ENCODE measurements around the gene LYZL2.
"Not testable (repeated sequence)": the region's sequence is repeated elsewhere in the genome, so short reads cannot be mapped to it uniquely, and the experiment has no call there.

The LYZL2 gene

GRCh38 chr10:30594077-30594476, 35.5 kb downstream of the LYZL2 start:
- no peak for DNase-seq (ENCODE audit: low read depth)

DNA sequence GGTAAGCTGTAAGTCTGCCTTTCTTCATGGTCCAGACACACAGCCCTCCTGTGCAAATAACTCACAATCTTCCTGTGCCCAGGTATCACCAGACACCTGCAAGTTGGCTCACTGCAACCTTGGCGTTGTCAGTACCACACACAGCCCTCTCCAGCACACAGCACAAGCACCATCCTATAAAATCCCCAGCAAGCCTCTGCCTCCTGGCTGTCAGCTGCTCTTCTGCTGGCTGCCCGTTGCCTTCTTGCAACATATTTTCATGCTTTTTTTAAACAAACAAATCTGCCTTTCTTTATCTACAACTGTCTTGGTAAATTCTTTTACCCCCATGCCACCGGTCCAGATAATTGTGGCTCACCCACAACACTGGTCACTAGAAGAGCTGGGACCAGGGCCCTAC, 36.8 kb downstream of the LYZL2 start:
- not testable (repeated sequence) for DNase-seq (ENCODE audit: low read depth)

DNA sequence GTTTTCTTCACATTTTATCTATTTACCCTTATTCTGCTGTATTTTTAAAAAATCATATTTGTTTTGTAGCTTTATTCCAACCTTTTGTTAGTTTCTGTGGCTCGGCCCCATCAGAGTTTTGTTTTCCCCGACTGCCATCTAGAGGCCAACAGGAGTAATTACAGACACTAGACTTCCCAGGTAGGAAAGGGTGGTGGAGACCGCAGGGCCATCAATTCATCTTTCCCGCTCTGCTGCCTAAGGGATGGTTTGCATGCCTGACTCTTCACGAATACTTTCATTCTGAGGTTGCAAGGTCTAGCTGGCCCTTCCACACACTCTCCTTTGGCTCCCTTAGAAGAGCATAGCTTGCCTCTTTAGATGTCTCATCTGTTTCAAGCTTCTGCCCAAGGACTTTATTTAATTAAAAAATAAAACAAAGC, 38.3 kb downstream of the LYZL2 start:
- DNase-seq (ENCODE audit: low read depth), result no peak

- DNase-seq (ENCODE audit: low read depth), result no peak
Measured at GRCh38 chr10:30589441-30589840, 40.1 kb downstream of the LYZL2 start.

- DNase-seq (ENCODE audit: low read depth), result no peak
Measured at GRCh38 chr10:30587522-30588031, 42.0 kb downstream of the LYZL2 start.

GRCh38 chr10:30586828-30587227, 42.7 kb downstream of the LYZL2 start:
- no peak for DNase-seq (ENCODE audit: low read depth)

GRCh38 chr10:30583778-30584415, 45.7 kb downstream of the LYZL2 start:
- DNase-seq (ENCODE audit: low read depth), result no peak

- DNase-seq (ENCODE audit: low read depth), result no peak
Measured at GRCh38 chr10:30581779-30582380, 47.7 kb downstream of the LYZL2 start.

- DNase-seq (ENCODE audit: low read depth), result no peak
Measured at GRCh38 chr10:30580676-30581075, 48.9 kb downstream of the LYZL2 start.

- no peak for DNase-seq (ENCODE audit: low read depth)
Measured at GRCh38 chr10:30580241-30580640, 49.3 kb downstream of the LYZL2 start.

DNA sequence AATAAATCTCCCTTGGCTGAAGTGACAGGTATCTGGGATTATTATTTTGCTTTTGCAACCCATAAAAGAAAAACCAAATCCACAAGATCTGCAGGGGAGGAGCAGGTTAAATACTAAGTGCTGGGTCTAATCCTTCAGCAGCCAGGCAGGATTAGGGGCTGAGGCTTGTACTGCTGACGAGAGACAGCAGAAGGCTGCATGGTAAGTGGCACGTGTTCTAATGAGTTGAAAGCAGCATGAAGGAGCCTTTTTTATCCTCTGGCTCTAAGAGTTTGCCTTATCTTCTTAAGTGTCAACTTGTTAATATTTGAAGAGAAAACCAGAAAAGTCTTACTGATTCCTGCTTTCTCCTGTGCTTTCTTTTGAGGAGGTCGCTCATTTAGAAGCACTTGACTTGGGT, 50.0 kb downstream of the LYZL2 start:
- DNase-seq (ENCODE audit: low read depth), result no peak

GRCh38 chr10:30577048-30577447, 52.5 kb downstream of the LYZL2 start:
- DNase-seq (ENCODE audit: low read depth), result no peak

GRCh38 chr10:30576641-30577040, 52.9 kb downstream of the LYZL2 start:
- no peak for DNase-seq (ENCODE audit: low read depth)

GRCh38 chr10:30574432-30574796, 55.1 kb downstream of the LYZL2 start:
- no peak for DNase-seq (ENCODE audit: low read depth)

DNA sequence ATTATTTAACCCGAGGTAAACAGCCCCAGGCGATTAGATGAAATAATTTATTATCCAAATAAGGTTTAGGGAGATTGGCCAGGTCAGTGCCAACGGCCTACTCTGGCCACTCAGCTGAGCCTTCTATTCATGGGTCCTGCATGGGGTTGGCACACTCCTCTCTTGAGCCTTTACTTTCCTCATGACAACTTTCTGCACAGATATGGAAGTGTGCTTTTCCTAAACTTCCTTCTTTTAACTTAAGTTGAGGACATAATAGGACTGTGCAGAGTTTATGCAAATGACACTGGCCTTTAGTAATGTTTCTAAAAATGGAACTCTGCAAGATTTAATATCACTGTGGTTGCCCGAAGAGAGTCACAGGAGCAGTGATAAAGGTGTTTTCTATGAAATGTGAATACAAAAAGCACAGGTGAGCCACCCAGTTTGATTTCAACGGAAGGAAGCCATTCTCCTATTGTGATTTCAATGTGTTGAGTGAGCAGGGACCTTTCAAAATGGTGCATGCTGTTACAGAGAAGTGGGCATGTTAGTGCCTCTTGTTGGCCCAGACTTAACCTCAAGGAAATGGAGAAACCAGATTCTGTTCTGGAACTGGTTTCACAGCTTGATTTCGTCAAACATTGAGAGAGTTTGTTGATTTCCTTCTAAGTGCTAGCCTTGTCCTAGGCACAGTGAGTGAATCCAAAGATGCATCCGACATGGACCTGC, 55.7 kb downstream of the LYZL2 start:
- DNase-seq (ENCODE audit: low read depth), result no peak

- DNase-seq (ENCODE audit: low read depth), result no peak
Measured at GRCh38 chr10:30565449-30565848, 64.1 kb downstream of the LYZL2 start.

DNA sequence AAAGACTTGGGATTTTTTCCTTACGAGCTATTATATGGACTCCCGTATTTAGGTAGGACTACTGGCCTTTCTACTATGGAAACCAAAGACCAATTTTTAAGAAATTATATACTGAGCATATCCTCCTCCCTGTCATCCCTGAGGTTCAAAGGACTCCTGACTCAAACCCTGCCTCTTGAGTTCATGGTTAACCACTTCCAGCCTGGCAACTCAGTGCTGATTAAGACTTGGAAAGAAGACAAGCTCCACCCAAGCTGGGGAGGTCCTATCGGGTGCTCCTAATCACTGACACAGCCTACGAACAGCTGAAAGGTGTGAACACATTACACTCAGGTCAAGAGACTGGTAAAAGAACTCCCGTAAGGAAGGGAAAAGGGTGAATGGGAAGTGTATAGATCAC, 66.8 kb downstream of the LYZL2 start:
- DNase-seq (ENCODE audit: low read depth), result no peak
